HG03025 (cell line): ENCODE data around the gene SMPDL3A.

ENCODE experiments used
- ATAC-seq: cut with Tn5 transposase; IDR thresholded peaks from one replicate; pipeline ENCODE4 v1.9.1; 2021; ENCODE audit warnings: mild to moderate bottlenecking, moderate library complexity; ENCODE audit not compliant: unreplicated experiment, low FRiP score

The SMPDL3A gene

DNA sequence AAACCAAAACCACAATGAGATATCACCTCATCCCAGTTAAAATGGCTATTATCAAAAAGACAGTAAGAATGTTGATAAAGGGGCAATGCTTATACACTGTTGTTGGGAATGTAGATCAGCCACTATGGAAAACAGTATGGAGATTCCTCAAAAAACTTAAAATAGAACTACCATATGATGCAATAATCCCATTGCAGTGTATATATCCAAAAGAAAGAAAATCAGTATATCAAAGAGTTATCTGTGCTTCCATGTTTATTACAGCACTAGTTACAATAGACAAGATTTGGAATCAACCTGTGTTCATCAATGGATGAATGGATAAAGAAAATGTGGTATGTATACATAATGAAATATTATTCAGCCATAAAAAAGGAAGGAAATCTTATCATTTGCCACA lies 13.1 kb upstream of the SMPDL3A start:
- no peak for ATAC-seq

- no peak for ATAC-seq
Measured at GRCh38 chr6:122778302-122778701, 10.8 kb upstream of the SMPDL3A start.

DNA sequence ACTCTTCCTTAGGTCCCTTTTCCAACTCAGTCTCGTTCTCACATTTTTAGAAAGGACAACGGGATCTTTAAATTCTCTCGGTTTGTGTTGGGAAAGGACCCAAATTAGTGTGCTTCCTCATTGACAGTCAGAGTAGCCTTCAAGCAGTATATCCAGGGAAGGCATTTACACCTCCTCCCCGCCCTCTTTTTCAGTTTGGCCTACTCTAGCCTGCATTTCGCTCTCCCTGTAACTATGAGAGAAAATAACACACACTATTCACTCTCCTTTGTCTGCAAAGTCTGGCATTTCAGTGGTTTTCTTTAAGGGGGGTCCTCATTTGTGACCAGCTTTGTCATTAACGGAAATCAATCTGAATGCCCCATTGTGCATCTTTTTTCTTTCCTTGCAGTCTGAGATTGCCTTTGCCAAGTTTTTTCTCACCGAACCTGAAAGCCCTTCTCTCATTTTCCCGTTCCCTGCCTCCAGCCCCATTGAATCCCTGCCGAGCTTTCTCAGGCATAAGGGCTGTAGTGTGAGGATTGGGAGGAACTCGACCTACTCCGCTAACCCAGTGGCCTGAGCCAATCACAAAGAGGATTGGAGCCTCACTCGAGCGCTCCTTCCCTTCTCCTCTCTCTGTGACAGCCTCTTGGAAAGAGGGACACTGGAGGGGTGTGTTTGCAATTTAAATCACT lies 9.9 kb upstream of the SMPDL3A start:
- no peak for ATAC-seq

- ATAC-seq = no peak
Measured at GRCh38 chr6:122779667-122780066, 9.4 kb upstream of the SMPDL3A start, which contains the start of gene FABP7. Gene FABP7, plus strand, starts transcription at chr6:122779716. Its CDS starts 79 bp downstream, at chr6:122779795.

DNA sequence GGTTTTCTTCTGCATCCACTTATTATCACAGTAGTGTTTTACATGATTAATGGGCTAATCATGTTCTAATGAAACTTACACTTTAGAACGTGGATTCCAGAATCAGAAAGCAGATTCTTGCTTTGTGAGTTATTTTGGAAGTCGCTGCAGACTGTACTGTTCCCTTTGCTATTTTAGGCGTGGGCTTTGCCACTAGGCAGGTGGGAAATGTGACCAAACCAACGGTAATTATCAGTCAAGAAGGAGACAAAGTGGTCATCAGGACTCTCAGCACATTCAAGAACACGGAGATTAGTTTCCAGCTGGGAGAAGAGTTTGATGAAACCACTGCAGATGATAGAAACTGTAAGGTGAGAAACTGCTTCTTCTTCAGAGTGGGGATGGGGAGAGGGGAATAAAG lies 8.9 kb upstream of the SMPDL3A start:
- no peak for ATAC-seq

DNA sequence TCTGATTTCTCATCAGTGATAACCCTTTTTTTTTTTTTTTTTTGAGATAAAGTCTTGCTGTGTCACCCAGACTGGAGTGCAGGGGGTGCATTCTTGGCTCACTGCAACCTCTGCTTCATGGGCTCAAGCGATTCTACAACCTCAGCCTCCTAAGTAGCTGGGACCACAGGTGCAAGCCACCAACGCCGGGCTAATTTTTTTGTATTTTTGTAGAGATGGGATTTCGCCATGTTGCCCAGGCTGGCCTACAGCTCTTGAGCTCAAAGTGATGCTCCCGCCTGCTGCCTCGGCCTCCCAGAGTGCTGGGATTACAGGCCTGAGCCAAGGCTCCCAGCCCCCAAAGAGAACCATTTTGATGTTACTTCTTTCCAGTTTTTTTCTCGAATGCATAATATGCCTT lies 7.3 kb upstream of the SMPDL3A start:
- no peak for ATAC-seq

- no peak for ATAC-seq
Measured at GRCh38 chr6:122783401-122783800, 5.7 kb upstream of the SMPDL3A start.

DNA sequence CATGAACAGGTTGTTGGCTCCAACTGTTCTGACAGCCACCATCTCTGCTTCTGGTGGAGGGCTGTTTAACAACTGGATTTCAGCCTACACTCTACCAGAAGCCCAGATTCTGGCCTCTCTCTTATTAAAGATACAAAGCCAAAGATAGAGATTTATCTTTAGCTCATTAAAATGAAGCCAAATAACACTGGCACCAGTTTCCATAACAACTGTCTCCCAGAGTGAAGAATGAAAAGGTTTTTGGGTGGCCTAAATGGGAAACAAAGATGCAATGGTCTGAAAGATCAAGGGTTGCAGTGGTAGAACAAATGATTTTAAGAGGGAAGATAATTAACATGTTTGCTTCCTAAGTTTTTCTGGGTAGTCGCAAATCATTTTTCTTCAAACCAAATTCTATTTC lies 3.2 kb upstream of the SMPDL3A start:
- ATAC-seq = no peak

GRCh38 chr6:122787721-122788120 lies 1.3 kb upstream of the SMPDL3A start:
- no peak for ATAC-seq

DNA sequence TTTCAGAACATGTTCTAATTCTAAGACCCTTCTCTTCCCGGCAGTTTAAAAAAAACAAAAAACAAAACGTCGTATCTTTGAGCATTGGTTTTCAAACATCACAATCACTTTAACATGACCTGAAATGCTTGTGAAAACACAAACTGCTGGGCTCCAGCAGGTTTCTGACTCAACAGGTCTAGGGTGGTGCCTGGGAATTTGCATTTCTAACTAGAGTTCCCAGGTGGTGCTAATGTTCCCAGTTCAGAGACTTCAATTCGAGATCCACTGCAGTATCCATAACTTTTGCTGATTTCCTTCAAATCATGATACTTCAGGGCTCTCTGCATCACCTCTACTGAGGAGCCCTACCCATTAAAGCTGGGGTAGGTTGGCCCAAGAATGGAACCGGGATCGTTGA lies 850 bp upstream of the SMPDL3A start:
- ATAC-seq = no peak

- ATAC-seq = no peak
Measured at GRCh38 chr6:122788663-122789181, 336 bp upstream of the SMPDL3A start.

DNA sequence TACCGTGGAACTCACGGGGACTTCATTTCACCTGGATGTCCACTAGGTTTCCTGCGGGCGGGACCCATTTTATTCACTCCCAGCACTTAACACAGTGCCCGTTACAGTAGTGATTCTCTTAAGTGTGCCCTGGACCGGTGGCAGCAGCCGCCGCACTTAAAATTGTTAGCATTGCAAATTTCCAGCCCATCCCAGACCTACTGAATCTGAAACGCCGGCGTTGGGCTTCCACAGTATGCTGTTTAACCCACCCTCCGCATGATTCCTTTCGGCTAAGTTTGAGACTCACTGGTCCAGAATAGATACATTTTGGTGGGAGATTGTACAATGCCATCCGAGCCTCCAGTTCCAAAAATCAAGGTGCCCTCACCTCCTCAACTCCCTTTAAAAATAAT lies 967 bp downstream of the SMPDL3A start:
- no peak for ATAC-seq

DNA sequence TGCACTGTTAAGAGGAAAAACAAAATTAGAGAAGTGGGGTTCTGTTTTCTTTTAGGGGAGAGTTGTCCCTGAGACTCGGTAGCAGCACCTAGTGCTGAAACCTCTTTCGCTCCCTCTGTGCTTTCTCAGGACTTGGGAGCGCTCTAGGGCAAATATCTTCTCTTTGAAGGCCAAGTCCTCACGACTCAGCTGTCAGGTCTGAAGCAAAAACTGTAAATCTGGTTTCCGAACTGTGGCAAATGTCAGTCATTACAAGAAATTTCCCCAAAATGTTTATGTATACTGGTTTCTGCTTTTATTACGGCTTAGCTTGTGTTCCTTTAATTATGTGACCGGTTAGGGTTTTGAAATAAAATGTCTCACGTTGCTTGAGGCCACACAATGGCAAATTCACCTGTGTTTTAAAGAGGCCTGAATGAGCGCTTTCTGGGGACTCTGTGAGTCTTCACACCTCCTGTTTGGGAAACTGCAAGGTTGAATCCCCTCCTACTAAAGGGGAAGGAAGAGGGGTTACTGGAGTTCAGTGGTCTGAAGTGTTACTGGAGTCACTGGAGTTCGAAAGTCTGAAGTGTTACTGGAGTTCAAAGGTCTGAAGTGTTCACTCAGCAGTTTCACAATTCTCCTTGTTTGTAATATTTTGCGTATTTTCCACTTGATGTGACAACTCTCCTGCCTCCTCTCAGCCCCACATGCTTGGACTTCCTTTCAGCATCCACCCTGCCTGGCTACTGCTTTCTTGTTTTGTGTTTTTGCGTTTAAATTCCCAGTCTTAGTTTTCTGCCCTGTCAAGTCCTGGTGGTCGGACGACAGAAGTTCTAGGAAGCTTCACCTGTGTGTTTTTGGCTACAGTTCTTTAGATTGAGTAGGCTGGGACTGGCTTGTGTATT lies 1.6 kb downstream of the SMPDL3A start:
- ATAC-seq = no peak

DNA sequence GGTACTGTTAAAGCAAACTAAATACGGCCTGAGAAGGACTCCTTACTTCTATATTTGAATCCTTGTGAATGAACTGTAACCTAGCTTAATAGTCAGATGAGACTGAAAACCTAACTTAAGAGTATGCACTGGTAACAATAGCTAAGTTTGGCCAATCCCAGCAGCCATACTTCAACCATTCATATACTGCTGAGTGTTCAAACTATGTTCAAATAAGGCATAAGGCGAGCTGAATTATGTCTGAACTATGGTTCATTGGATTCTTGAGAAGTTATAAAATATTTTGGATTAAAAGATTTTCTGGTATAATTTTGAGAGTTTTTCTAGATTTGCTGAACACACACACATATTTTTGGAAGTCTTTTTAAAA lies 2.2 kb downstream of the SMPDL3A start:
- no peak for ATAC-seq

- no peak for ATAC-seq
Measured at GRCh38 chr6:122792766-122793165, 3.7 kb downstream of the SMPDL3A start.

- ATAC-seq = no peak
Measured at GRCh38 chr6:122797537-122797936, 8.5 kb downstream of the SMPDL3A start.

GRCh38 chr6:122798099-122798641 lies 9.1 kb downstream of the SMPDL3A start:
- ATAC-seq = no peak

GRCh38 chr6:122799140-122799745 lies 10.2 kb downstream of the SMPDL3A start:
- no peak for ATAC-seq

GRCh38 chr6:122799916-122800686 lies 11.0 kb downstream of the SMPDL3A start:
- no peak for ATAC-seq

DNA sequence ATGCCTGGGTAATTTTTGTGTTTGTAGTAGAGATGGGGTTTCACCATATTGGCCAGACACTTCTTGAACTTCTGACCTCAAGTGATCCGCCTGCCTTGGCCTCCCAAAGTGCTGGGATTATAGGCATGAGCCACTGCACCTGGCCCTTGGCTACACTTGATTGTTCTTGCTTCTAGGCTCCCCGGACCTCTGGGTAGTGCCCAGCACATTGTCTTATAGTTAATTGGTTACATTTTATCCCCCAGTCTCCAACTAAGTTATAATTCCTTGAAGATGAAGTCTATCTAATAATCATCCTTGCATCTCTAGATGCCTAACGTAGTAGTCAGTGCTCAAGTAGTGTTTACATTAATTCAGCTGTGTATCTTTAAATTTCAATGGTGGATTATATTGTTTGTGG lies 11.8 kb downstream of the SMPDL3A start:
- ATAC-seq = no peak
